Ascending aorta (tissue), 2 donors: ENCODE measurements around the gene RAPGEF1. TPM values are rescaled to one million over a fixed set of nuclear protein-coding genes. Genes with fewer than 3 reads are reported as not detected.

Source experiments
- DNase-seq, 2 donors: peaks; one replicate each; pipeline ENCODE4 v3.0.0-alpha.2; 2019; ENCODE audit warnings: low spot score in 2 of 2
- H3K27ac ChIP-seq, 2 donors: fragments of 200-600 bp; sonication (generic); one replicate each; pipeline ENCODE4 v1.5.1; 2016 to 2017; ENCODE audit warnings: mild to moderate bottlenecking in 1 of 2
- H3K27me3 ChIP-seq: fragments of 200-600 bp; sonication (generic); one replicate; pipeline ENCODE4 v1.5.1; 2017
- H3K36me3 ChIP-seq, 2 donors: fragments of 200-600 bp; sonication (generic); one replicate each; pipeline ENCODE4 v1.5.1; 2016
- H3K4me1 ChIP-seq, 2 donors: fragments of 200-600 bp; sonication (generic); one replicate each; pipeline ENCODE4 v1.5.1; 2016 to 2017; ENCODE audit warnings: mild to moderate bottlenecking in 1 of 2
- H3K4me3 ChIP-seq, 2 donors: fragments of 200-600 bp; sonication (generic); one replicate each; pipeline ENCODE4 v1.5.1; 2016 to 2017; ENCODE audit warnings: mild to moderate bottlenecking in 1 of 2
- H3K9me3 ChIP-seq, 2 donors: fragments of 200-600 bp; sonication (generic); one replicate each; pipeline ENCODE4 v1.5.1; 2016
- intact Hi-C: fragments of 100-400 bp; cut with DNase I; formaldehyde crosslinking; loops from one replicate; pipeline ENCODE4 v1.15.1; 2023
- total RNA-seq: library from RNA; depleted of rRNA; stranded (reverse); fragments of >200 nt; gene quantifications from one replicate; pipeline ENCODE4 v1.1.0, GENCODE V29; 2016
- TF ChIP-seq, protein P1 (sequence below), 3 experiments: fragments of 200-600 bp in 2 of 3; fragments of 450-650 bp in 1 of 3; sonication (generic) in 2 of 3; IDR thresholded peaks; one replicate each; pipeline ENCODE4 v1.5.1; 2016 to 2019; ENCODE audit warnings: antibody characterized with exemption in 3 of 3, mild to moderate bottlenecking in 1 of 3, moderate library complexity in 1 of 3

Gene RAPGEF1
- total RNA-seq, 1 donor from 2014 or later = 95.5 TPM

GRCh38 chr9:131616983-131617604 lies 122.8 kb downstream of the RAPGEF1 start:
- DNase-seq = no peak
- Histone ChIP-seq H3K27me3 (no peaks in the 10 kb centered on the region), H3K9me3 (no peaks in the 10 kb centered on the region), H3K27ac (no peak overlapping the region), H3K36me3 (peaks cover 54 to 86% of the 10 kb centered on the region in 2 donors), H3K4me3 (no peak overlapping the region), H3K4me1 (peaks cover 0 to 5% of the 10 kb centered on the region in 2 donors)
- intact Hi-C loops = no loop called here
- TF ChIP-seq, protein P1, sequence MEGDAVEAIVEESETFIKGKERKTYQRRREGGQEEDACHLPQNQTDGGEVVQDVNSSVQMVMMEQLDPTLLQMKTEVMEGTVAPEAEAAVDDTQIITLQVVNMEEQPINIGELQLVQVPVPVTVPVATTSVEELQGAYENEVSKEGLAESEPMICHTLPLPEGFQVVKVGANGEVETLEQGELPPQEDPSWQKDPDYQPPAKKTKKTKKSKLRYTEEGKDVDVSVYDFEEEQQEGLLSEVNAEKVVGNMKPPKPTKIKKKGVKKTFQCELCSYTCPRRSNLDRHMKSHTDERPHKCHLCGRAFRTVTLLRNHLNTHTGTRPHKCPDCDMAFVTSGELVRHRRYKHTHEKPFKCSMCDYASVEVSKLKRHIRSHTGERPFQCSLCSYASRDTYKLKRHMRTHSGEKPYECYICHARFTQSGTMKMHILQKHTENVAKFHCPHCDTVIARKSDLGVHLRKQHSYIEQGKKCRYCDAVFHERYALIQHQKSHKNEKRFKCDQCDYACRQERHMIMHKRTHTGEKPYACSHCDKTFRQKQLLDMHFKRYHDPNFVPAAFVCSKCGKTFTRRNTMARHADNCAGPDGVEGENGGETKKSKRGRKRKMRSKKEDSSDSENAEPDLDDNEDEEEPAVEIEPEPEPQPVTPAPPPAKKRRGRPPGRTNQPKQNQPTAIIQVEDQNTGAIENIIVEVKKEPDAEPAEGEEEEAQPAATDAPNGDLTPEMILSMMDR (IDR thresholded peaks at IDR 0.05) = no peak

DNA sequence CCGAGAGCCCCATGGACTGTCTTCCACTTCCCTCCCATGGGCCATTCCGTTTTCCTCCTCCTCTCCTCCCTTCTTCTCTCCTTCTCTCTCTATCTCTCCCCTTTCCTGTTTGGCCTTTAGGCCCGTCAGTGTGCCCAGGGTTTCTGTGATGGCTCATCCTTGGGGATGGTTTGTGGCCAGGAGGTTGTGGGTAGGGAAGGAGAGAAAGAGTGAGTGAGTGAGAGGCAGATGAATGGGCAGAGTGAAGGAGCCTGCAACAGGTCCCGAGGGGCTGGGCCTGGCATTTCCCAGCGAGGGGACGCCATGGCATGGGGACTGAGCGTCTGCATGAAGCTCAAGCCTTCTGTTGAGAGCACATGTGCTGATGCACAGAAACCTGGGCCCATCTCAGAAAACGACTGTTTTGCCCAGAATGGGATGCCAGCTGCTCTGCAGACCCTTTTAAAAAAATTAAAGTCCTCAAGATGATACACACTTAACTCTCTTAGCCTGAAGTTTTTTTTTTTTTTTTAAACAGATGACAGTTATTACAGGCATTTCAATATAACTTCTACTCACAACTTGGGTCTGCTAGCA lies 125.4 kb downstream of the RAPGEF1 start:
- H3K4me3 ChIP-seq = no peak overlapping the region
- intact Hi-C loops = no loop called here

DNA sequence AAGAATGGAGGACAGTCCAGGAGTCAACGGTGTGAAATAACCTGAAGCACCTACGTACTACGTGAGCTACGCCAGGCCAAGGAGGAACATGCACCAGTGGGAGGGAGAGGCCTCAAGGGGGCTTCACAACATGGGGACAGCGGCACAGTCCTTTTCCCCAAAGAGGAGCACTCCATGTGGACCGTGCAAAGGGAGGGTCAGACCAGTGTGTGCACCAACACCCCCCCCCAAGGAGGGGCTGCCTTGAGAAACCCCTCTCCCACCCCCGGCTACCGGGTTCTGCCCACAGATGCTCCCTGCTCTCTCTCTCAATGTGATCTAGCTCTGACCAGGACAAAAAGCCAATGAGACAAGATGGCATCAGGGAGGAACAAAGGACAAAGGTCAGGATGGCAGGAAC lies 126.0 kb downstream of the RAPGEF1 start:
- no peaks in the 10 kb centered on the region for H3K9me3 ChIP-seq
- H3K36me3 ChIP-seq = peaks cover 25 to 54% of the 10 kb centered on the region in 2 donors
- DNase-seq = no peak
- intact Hi-C loops = no loop called here
- TF ChIP-seq, protein P1 (IDR thresholded peaks at IDR 0.05) = no peak
- peaks cover 11 to 32% of the 10 kb centered on the region in 2 donors for H3K4me1 ChIP-seq
- H3K27me3 ChIP-seq = no peaks in the 10 kb centered on the region
- no peak overlapping the region for H3K4me3 ChIP-seq
- no peak overlapping the region for H3K27ac ChIP-seq

More for the DNA sequence above, 125.4 kb downstream of the RAPGEF1 start:
- DNase-seq = no peak
- TF ChIP-seq, protein P1 (IDR thresholded peaks at IDR 0.05) = no peak
- Histone ChIP-seq H3K9me3 (no peaks in the 10 kb centered on the region), H3K27ac (no peak overlapping the region), H3K4me1 (peaks cover 6 to 27% of the 10 kb centered on the region in 2 donors), H3K27me3 (no peaks in the 10 kb centered on the region), H3K36me3 (peaks cover 30 to 59% of the 10 kb centered on the region in 2 donors)

DNA sequence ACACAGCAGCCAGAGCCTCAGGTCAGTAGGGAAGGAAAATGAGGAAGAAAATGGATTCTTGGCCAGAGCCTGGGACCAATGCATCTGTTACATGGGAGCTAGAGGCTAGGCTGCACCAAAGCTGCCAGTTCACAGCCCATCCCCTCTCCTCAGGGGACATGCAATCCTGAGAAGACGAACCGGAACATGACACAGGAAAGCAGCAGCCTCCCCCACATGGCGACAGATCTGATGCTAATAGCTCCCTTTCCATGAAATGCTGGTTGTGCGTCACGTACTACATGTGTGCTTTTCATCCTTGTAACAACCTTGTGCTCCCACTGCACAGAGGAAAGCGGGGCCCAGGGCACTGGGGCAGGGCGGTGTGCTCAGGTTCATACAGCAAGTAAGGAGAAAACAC lies 127.0 kb downstream of the RAPGEF1 start:
- no peak for DNase-seq
- no peaks in the 10 kb centered on the region for H3K27me3 ChIP-seq
- TF ChIP-seq, protein P1 (IDR thresholded peaks at IDR 0.05) = no peak
- H3K4me1 ChIP-seq = peaks cover 12 to 35% of the 10 kb centered on the region in 2 donors
- intact Hi-C loops = no loop called here
- no peak overlapping the region for H3K27ac ChIP-seq
- H3K4me3 ChIP-seq = no peak overlapping the region
- peaks cover 17 to 43% of the 10 kb centered on the region in 2 donors for H3K36me3 ChIP-seq
- no peaks in the 10 kb centered on the region for H3K9me3 ChIP-seq

DNA sequence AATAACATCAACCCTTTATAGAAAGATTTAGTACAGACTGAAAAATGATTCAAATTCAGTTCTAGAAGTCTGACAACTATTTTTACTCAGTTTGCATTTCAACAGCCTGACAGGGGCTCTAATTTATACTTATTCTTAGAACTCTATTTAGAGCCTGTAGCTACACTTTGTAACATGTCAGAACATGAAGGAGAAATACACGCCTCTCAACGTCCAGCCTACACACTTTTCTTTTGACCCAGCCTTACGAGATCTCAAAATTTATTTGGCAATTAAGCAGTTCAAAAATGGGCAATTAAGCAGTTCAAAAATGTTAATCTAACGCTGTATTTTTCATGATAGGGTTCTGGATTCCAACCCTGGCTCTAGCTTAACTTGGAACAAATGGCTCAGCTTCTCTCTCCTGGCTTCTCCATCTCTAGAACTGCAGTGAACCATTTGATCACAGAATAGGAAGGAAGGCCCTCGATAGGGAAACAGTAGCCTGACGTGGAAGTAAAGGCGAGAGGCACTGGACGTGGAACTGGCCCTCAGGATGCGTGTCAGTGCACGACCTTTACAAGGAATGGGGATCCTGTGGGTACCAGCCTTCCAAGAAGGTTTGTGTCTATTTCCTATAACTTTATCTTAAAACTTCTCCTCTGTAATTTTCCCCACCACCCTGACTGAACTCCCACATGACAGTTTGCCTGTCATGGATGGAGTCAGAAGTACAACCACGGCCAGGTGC lies 128.1 kb downstream of the RAPGEF1 start:
- intact Hi-C loops = no loop called here
- TF ChIP-seq, protein P1 (IDR thresholded peaks at IDR 0.05) = no peak
- H3K4me1 ChIP-seq = peaks cover 12 to 39% of the 10 kb centered on the region in 2 donors
- H3K27ac ChIP-seq = peak overlapping the region; percentile 76 to 91
- no peak for DNase-seq
- no peak overlapping the region for H3K4me3 ChIP-seq
- H3K36me3 ChIP-seq = peaks cover 17 to 37% of the 10 kb centered on the region in 2 donors
- H3K27me3 ChIP-seq = no peaks in the 10 kb centered on the region
- no peaks in the 10 kb centered on the region for H3K9me3 ChIP-seq
